GM21515 (cell line): ENCODE measurements around the gene UBE2L3.

Experiments used
- ATAC-seq: cut with Tn5 transposase; IDR thresholded peaks from one replicate; pipeline ENCODE4 v1.9.1; 2021; ENCODE audit not compliant: unreplicated experiment

The UBE2L3 gene

DNA sequence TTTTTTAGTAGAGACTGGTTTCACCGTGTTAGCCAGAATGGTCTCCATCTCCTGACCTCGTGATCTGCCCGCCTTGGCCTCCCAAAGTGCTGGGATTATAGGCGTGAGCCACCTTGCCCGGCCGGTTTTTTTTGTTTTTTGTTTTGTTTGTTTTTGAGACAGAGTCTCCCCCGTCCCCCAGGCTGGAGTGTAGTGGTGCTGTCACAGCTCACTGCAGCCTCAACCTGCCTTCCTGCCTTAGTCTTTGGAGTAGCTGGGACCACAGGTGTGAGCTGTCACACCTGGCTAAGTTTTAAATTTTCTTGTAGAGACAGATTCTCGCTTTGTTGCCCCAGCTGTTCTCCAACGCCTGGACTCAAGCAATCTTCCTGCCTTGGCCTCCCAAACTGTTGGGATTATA lies 101.5 kb downstream of the UBE2L3 start:
- ATAC-seq = no peak

DNA sequence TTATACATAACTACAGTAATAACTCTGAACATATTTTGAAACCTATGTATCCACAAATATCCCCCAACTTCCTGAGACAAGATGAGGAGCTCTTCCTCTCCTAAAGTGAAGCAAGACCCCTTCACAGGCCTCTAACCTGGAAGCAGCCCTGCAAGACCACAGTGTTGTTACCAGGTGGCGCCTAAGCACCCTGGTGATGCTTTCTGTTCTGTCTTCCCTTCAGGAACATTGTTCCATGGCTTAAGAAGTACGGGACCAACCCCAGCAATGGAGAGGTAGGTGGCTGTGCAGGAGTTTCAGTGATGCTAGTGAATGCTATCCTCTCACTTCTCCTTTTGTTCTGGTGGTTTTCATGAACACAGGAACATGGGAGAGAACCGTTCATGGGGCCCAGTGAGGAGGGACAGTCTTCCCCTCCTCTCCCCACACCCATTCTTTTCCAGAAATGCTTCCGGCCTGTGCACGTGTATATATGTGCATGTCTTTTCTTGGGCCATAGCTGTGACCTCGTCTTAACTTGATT lies 104.7 kb downstream of the UBE2L3 start:
- no peak for ATAC-seq
